Measurements from ENCODE around the gene TSHZ3. TPM values are rescaled to one million over a fixed set of nuclear protein-coding genes. Genes with fewer than 3 reads are reported as not detected.

Gene TSHZ3
- total and polyA plus RNA-seq, 11 donors: 0.88 to 11.5 (median 2.4) TPM

DNA sequence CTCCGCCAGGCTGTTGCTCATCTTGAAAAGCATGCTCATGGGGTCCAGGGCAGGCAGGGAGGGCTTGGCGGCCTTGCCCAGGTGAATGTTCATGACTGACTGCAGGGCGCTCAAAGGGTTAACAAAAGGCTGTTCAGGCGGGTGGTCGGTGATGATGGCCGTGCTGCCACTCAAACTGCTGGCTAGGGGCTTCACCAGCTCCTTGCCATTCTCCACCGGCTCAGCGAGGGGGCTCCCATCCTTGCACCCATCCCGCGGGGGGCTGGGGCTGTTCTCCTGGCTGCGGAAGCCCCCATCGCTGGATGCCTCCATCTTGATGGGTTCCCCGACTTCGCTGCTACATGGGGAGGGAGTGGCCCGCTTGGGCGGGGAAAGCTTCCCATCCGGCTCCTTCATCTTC lies 71.7 kb downstream of the TSHZ3 start:
- ATAC-seq (no peak), DNase-seq (no peak)
- intact Hi-C loops (cut with DNase I): no loop called here
- no peaks in the 10 kb centered on the region for H3K4me1 ChIP-seq
- TF ChIP-seq POLR2A (IDR thresholded peaks at IDR 0.05): no peak
- TF ChIP-seq, protein P1, sequence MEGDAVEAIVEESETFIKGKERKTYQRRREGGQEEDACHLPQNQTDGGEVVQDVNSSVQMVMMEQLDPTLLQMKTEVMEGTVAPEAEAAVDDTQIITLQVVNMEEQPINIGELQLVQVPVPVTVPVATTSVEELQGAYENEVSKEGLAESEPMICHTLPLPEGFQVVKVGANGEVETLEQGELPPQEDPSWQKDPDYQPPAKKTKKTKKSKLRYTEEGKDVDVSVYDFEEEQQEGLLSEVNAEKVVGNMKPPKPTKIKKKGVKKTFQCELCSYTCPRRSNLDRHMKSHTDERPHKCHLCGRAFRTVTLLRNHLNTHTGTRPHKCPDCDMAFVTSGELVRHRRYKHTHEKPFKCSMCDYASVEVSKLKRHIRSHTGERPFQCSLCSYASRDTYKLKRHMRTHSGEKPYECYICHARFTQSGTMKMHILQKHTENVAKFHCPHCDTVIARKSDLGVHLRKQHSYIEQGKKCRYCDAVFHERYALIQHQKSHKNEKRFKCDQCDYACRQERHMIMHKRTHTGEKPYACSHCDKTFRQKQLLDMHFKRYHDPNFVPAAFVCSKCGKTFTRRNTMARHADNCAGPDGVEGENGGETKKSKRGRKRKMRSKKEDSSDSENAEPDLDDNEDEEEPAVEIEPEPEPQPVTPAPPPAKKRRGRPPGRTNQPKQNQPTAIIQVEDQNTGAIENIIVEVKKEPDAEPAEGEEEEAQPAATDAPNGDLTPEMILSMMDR (IDR thresholded peaks at IDR 0.05): no peak
- no peaks in the 10 kb centered on the region for H3K9me3 ChIP-seq
- H3K4me3 ChIP-seq: no peak overlapping the region
- 86 to 95% (median 88%) methylated on average over 13 to 17 of the region's 17 CpGs for WGBS, 4 donors
- no peak overlapping the region for H3K27ac ChIP-seq
- peaks cover 0 to 38% (median 14%) of the 10 kb centered on the region in 9 donors for H3K36me3 ChIP-seq
- H3K27me3 ChIP-seq: no peaks in the 10 kb centered on the region

DNA sequence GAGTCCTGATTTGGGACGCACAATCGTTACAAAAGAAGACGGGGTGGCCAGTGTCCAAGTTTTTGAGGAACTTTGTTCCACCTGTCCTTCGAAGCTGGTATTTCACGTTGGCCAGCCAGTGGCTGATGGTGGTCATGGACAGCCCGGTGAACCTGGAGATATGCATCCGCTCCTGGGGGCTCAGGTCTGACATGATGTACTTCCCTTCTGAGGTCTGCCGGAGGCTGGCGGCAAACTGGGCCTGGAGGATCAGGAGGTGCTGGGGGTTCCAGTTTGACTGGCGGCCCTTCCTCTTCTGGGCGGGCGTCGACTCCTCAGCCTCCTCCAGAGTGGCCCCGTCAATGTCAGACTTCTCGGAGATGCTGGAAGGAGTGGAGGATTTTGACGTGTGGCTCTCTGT lies 72.4 kb downstream of the TSHZ3 start:
- intact Hi-C loops (cut with DNase I): no loop called here
- no peak overlapping the region for H3K27ac ChIP-seq
- H3K36me3 ChIP-seq: peaks cover 0 to 38% (median 14%) of the 10 kb centered on the region in 9 donors
- WGBS, 4 donors: 91 to 97% (median 95%) methylated on average over 8 to 16 of the region's 16 CpGs
- no peaks in the 10 kb centered on the region for H3K4me1 ChIP-seq
- no peak for TF ChIP-seq POLR2A (IDR thresholded peaks at IDR 0.05)
- TF ChIP-seq, protein P1 (IDR thresholded peaks at IDR 0.05): no peak
- DNase-seq: no peak
- no peaks in the 10 kb centered on the region for H3K27me3 ChIP-seq
- no peak for ATAC-seq
- H3K4me3 ChIP-seq: no peak overlapping the region
- H3K9me3 ChIP-seq: no peaks in the 10 kb centered on the region

DNA sequence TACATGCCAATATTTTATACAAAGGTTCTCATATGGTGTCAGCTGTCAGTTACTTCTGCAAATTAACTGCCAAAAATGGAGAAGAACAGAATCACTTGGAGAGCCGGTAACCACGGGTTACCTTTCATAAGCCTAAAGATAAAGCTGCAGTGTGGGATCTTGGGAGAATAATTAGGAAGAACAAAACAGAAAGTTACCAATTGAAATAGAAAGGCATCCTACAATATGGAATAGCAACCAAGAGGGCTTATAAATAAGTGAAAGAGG lies 74.2 kb downstream of the TSHZ3 start:
- intact Hi-C loops (cut with DNase I): no loop called here
- Histone ChIP-seq H3K36me3 (peaks cover 0 to 38% (median 14%) of the 10 kb centered on the region in 9 donors), H3K27ac (no peak overlapping the region), H3K27me3 (no peaks in the 10 kb centered on the region), H3K4me1 (no peaks in the 10 kb centered on the region), H3K4me3 (no peak overlapping the region), H3K9me3 (no peaks in the 10 kb centered on the region)
- no peak for TF ChIP-seq POLR2A (IDR thresholded peaks at IDR 0.05)
- TF ChIP-seq, protein P1 (IDR thresholded peaks at IDR 0.05): no peak
- no peak for ATAC-seq
- DNase-seq: no peak
- WGBS, 4 donors: 69 to 81% (median 78%) methylated on average over 2 of the region's 2 CpGs

DNA sequence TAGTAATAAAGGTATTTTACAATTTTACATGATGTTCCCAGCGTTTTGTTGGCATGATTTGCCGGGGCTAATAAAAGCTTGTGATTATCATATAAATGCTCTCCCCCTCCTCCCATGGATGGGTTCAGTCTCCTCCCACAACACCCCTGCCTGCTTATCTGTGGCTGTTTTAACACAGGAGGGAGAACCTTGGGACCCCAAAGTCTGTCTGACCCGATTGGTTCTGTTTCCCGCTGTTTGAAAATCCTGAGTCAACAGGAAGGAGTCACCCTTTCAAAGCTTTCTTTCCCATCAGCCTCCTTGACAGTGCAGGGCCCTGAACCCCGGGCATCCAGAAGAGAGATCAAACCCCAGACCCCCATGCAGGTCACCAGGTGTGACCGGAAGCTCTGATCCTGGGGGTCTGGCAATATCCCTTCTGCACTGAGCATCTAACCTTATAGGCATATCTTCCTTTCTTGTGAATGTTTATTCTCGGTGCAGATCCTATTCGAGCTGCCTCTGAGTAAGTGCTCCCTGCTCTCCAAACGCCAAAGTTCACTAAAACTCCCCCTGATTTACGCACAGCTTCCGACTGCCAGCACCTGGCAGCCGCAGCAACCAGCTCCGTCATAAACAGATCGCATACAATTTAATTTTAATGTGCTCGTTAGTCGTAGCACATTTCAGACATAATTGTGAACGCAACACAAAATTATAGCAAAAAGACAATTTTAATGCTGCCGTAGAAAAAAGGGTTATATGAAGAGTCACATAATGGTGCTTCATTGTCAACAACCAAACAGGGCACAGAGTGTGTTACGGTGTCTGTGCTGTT lies 74.8 kb downstream of the TSHZ3 start:
- intact Hi-C loops (cut with DNase I): no loop called here
- H3K36me3 ChIP-seq: peaks cover 0 to 38% (median 14%) of the 10 kb centered on the region in 9 donors
- no peak for ATAC-seq

More for the DNA sequence above, 74.8 kb downstream of the TSHZ3 start:
- Histone ChIP-seq H3K9me3 (no peaks in the 10 kb centered on the region), H3K27ac (no peak overlapping the region), H3K4me3 (no peak overlapping the region), H3K4me1 (no peaks in the 10 kb centered on the region), H3K27me3 (no peaks in the 10 kb centered on the region)
- no peak for DNase-seq
- TF ChIP-seq POLR2A (IDR thresholded peaks at IDR 0.05): no peak
- TF ChIP-seq, protein P1 (IDR thresholded peaks at IDR 0.05): no peak
- 86 to 89% (median 89%) methylated on average over 19 of the region's 19 CpGs for WGBS, 4 donors

All from heart left ventricle (tissue), 16 donors.